HG02943 (cell line): ENCODE data around the gene SIT1.
A peak's percentile ranks its signal among the peaks of the same experiment; 100 is the strongest.

ENCODE experiments used
- ATAC-seq: cut with Tn5 transposase; IDR thresholded peaks from one replicate; pipeline ENCODE4 v1.9.1; 2021; ENCODE audit warnings: mild to moderate bottlenecking, low read depth, moderate library complexity; ENCODE audit not compliant: unreplicated experiment

SIT1 gene

DNA sequence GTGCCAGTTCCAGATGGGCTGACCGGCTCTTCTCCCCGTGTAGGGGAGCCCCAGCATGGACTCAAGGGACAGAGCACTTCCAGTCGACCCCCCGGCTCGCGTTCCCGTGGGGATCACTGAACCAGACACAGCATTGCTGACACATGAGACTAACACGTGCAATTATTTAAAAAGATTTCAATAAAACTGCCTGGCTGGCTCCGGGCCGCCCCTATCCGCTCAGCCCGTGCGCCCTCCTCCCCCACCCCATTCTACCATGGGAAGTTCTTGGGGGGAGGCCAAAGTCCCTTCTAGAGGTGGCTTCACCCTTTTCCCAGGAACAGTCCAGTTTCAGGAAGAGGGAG, 40.9 kb downstream of the SIT1 start:
- ATAC-seq, result no peak

GRCh38 chr9:35609001-35609819, 41.5 kb downstream of the SIT1 start:
- no peak for ATAC-seq

- no peak for ATAC-seq
Observed at GRCh38 chr9:35608221-35608620, 42.5 kb downstream of the SIT1 start.

- ATAC-seq, result no peak
Observed at GRCh38 chr9:35606726-35607125, 44.0 kb downstream of the SIT1 start.

GRCh38 chr9:35606138-35606504, 44.6 kb downstream of the SIT1 start:
- ATAC-seq, result no peak

GRCh38 chr9:35605351-35606137, 45.2 kb downstream of the SIT1 start:
- ATAC-seq, result peak; percentile 1

- ATAC-seq, result peak; percentile 42
Observed at GRCh38 chr9:35604578-35605350, 46.0 kb downstream of the SIT1 start, which contains the start of gene TESK1. TESK1 (plus strand) TSS chr9:35605262; CDS start chr9:35605620, 358 bp downstream.

- ATAC-seq, result peak; percentile 85
Observed at GRCh38 chr9:35603986-35604577, 46.6 kb downstream of the SIT1 start.

DNA sequence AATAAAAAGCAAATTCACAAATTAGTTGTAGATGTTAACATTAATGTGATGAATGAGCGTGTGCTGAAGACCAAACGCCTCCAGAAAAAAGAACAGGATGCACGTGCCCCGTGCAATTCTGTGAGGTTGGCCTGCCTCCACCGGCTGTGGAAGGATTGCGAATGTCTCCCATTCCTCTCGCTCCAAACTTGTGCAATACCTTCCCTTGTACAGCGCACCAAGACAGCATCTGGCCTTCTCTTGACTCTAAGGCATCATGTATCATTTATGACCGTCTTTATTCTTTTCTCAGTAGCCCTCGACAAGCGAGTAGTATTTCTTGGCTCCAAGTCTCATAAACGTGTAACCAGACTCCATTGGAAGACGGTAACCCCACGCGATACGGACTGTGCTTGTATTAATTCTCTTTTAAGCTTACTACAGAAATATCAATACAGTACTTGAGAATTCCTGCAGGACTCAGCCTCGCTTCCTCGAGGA, 47.2 kb downstream of the SIT1 start:
- no peak for ATAC-seq

GRCh38 chr9:35599763-35600604, 50.7 kb downstream of the SIT1 start:
- ATAC-seq, result no peak
